Hypothalamus (tissue), 51 donors: ENCODE data around the gene TOPBP1.
"Not testable (repeated sequence)": the region's sequence is repeated elsewhere in the genome, so short reads cannot be mapped to it uniquely, and the experiment has no call there.

Experiments used
- DNase-seq, 51 donors: peaks; one replicate each; lab custom pipeline; 2025; lab: John Stamatoyannopoulos, UW

The TOPBP1 gene

DNA sequence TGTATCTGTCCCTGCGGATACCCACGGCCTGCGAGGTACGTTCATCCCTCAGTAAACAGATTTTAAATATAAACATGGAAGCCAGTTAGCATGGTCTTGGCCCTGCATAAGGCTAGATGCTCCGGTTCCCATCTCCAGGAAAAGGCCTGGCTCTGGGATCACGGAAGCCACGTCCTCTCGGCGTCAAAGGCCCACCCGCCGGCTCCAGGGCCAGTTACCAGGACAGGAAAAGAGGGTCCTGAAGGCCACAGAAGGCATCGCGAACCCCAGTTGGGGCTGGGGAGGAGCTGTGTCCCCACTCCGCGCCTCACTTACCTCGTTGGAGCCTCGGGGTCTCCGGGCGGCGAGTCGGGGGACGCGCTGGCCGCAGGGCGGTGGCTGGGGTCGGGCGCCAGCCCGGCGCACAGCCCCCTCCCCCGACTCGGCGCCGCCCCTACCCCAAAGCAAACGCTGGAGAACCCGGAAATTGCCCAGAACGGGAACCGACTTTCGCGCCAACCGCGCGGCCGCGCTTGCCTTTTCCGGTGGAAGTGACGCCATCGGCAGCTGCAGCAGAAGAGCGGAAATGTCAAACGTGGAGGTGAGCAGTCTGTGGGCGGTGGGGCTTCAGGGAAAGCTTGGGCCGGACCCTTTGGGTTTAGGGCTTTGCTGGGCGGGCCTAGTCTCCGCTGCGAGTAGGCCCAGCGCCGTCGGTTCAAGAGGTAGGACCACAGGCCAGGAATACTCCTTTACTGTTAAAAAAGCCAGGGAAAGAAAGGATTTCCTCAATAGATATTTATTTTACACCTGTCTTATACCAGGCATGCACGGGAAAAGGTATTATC lies at the start of gene TOPBP1:
Gene TOPBP1, minus strand, starts transcription at position 488 of the 824 bp plus-strand sequence. CDS start 814 bp downstream, outside the sequence.
- peak in 48 of 51 donors; percentile 14 to 86 (median 64) for DNase-seq

DNA sequence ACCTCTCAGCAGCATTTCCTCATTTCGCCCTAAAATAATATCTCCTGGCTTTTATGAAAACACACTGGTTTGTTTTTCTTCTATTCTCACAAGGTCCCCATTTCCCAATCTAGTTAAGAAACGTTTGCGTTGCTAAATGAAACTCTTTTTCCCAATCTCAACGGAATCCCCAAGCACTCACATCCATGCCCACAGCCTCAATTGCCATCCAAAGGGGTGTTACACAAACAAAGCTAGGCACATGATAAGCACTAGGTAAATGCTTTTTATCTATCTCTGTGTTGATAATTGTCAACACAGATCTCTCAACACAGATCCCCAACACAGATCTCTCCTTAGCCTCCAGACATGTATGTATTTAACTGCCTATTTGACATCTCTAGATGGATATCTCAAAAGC lies 49.3 kb upstream of the TOPBP1 start:
- no peak for DNase-seq

DNA sequence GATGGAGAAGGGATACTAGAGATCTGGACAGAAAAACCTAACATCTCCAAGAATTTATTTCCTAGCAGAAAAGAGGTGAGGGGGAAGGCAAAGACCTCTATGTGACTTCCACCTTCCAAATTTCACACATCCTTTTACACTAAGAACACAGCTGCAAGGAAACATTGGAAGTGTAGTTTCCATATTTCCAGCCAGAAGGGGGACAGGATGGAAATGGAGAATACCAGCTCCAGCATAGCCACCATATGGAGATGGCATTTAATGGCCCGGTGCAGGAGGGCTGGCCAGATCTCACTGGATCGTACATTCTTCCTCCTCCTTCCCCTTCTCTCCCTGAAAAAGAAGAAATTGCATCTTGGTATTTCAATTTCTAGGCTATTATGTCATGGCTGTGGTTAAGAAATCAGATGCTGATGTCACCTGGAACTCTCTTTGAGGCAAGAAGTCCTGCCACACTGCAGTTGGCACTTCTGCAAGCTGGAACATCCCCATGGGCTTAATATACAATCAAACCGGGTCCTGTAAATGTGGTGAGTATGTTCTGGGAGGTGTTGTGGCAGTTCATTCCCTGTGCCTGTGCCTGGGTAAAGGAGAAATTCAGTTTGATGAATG lies 47.5 kb upstream of the TOPBP1 start:
- no peak for DNase-seq

DNA sequence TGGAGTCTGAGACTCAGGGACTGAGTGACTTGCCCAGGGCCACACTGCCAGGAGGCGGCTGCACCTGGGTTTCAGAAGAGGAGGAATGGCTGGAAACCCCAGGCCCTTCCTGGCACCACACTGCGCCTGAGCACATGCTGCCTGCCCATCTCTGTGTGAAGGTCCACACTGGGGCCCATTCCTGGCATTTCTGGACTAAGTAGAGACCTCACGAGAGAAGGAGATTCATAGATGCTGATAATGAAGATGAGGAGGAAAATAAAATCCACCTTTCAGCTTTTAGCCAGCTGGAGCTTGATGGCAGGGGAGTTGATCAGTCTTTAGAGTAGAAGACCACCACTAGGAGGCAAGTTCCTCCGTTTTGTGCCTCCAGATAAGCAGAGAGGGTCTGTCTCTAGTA lies 44.3 kb upstream of the TOPBP1 start:
- DNase-seq: no peak

DNA sequence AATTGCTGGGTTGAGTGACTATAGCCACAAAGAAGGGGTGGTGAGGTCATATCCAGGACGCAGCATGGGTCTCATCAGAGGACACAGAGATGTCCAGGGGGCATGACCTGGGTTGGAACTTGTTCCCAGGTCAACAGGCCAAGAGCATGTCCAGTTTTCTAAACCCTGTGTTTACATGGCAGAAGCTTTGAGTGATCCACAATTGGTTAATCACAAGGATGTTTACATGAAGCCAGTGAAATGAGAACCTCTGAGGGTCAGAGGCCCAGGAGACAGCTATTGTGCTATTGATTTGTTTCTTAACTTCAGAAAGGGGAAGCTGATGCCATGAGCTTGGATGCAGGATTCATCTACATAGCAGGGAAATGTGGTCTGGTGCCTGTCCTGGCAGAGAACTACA lies 42.2 kb upstream of the TOPBP1 start:
- DNase-seq: no peak

DNA sequence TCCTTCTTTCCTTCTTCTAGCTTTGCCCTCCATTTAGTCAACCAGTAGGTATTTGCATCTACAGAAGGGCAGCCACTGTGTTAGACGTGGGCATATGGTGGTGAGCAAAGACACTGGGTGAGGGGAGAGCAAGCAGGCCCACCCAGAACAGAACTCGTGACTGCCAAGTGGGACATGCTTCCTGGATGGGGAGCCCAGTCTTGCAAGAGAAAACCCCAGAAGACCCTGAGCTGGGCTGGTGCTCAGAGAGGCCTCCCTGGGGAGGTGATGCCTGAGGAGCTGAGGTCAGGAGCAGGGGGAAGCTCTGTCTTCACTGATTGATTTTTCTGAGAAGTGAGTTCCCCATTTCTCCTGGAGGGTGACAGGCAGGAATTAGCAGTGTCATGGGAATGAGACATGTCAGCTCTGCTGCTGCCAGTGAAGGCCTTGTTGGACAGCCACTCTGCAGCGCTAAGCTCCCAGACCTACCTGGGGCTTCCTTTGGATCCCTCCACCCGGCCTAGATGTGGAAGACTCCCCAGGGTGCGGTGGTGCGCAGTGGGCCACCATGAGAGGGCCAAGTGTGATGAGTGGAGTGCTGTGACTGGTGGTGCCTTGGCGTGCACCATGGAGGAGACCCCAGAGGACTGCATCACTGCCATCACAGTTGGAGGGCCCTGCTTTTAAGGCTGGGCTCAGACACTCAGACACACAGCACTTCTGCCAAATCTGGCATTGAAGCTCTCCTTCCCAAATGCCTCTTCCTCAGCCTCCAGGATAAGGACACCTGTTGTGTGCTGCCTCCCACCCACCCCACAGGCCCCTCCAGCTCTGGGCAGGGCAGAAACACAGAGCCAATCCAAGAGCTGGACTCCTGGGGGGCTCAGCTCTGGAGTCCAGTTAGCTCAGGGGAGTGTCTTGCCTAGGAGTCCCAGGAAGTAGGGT lies 40.0 kb upstream of the TOPBP1 start:
- no peak for DNase-seq

DNA sequence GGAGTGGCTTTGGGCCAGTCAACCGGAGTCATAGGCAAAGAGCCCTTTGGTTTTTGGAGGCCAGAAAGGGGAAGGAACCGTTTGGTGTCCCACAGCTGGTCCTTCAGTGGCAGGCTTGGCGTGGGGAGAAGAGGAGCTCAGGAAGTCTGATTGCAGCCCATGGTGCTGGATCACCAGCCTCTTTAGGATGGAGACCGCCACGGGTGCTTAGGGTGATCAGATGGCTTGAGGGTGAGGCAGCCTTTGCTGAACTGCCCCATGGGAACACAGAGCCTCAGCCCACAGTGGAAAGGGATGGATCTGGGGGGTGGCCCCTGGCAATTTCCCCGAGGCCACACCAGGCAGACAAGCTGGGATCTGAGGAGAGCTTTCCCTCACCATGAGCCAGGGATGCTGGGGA lies 38.6 kb upstream of the TOPBP1 start:
- DNase-seq: no peak

DNA sequence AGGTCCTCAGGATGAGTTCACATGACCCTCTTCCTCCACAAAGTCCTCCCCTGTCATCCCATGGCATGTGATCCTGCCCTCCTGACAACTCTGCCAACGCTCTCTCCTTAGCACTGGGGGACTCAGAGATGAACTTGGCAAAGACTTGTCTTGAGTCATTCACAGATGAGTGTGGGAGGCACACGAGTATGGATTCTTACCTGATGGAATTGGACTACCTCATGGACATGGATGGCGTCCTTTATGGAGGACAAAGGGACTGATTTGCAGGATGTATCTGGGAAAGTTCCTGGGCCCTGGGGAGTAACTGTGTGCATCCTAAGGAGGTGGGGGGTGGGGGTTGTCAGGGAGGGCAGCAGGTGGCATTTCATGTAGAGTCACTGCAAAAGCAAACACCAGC lies 38.2 kb upstream of the TOPBP1 start:
- no peak for DNase-seq

DNA sequence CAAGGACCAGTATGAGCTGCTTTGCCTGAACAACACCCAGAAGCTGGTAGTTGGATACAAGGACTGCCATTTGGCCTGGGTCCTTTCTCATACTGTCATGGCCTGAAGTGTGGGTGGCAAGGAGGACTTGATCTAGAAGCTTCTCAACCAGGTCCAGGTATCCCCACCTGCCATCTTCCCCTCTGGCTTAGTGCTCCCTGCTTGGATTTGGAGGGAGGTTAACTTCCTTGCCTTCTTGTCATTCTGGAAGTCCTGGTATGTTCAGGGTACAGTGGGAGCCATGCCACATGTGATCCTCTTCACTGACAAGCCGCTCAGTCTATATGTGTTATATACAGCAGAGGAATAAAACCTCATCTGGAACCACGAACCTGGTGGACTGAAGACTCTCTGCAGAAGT lies 37.7 kb upstream of the TOPBP1 start:
- no peak for DNase-seq

DNA sequence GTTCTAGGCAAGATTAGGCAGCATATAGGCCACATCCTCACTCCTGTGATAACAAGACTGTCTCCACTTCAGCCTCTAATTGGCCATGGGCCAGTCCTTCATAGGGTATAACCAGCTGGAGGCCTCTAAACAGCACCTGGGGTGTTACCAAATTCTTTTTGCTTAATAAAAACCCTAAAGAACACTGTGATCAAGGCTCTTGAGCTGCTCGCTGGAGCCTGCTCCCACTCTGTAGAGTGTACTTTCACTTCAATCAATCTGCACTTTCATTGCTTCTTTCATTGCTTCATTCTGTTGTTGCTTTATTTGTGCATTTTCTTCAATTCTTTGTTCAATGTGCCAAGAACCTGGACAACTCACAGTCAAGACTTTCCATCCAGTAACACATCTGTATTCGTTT lies 36.2 kb upstream of the TOPBP1 start:
- no peak for DNase-seq

DNA sequence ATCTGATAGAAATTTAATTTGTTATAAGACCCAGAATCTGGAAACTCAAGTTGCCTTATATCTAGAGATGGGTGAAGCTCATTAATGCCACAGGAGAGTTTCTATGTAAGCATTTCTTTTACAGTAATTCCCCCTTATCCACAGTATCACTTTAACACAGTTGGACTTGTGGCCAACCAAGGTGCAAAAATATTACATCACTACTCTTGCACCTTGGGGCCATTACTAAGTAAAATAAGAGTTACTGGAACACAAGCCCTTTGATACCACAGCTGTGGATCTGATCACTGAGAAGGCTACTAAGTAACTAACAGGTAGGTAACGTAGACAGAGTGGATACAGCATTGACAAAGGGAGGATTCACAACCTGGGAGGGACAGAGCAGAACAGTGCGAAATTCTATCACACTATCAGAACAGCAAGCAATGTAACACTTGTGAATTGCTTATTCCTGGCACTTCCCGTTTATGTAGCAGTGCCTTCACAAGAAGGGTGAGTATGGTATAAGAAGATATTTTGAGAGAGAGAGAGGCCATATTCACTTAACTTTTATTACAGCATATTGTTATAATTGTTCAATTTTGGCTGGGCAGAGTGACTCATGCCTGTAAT lies 33.9 kb upstream of the TOPBP1 start:
- no peak for DNase-seq

DNA sequence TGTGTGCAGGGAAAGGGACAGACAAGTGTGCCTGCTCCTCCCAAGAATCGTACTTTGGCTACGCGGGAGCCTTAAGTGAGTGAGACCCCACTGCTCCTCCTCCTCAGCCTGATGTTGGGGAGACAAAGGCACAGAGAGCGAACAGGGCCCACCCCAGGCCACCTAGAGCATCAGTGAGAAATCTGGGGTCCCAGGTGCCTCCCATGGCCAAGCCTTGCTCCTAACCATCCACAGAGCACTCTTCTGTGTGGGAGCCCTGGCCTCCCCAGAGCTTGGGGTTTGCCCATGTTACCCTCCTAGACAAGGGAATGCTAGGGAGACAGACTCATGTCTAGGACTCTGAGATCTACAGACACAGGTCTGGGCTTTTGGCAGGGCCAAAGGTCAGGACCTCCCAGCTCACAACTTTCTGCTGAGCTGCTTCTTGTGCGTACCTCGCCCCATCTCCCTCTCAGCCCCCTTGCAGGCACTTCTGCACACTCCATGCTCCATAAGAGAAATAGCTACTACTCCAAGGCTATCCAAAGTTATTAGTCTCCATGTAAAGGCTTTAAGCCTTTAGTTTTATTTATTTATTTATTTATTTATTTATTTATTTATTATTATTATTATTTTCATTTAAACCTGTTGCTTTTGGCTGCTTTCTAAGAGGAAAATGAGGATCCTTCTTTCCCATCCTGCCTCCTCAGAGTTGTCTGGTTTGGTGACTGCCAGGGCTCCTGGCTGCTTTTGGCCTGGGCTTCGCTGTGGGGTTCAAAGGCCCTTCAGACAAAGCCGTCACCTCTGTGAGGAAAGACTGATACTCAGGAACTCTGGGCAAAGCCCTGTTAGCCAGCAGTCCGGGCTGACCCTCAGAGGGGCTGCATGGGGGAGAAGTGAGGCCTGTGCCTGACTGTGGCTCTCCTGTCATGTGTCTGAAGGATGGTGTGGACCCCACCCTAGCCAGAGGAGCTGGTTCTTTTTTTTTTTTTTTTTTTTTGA lies 32.8 kb upstream of the TOPBP1 start:
- DNase-seq: no peak

DNA sequence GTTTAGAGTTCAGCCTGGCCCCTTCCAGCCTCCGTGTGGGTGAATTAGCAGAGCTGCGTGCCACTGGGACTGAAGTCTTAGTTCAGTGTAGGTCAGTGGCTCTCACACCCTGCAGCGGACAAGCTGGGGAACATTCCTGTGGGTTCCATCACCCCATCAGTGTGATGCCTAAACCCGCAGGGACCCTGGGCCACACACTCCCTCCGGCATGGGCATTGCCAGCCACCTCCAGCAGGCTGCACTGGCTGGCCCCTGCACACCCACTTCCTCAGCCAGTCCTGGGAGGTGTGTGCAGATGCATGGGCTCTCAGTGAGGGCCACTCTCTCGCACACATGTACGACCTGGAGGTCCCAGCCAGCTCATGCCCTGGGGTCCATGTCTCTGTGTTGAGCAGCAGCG lies 32.1 kb upstream of the TOPBP1 start:
- DNase-seq: no peak

DNA sequence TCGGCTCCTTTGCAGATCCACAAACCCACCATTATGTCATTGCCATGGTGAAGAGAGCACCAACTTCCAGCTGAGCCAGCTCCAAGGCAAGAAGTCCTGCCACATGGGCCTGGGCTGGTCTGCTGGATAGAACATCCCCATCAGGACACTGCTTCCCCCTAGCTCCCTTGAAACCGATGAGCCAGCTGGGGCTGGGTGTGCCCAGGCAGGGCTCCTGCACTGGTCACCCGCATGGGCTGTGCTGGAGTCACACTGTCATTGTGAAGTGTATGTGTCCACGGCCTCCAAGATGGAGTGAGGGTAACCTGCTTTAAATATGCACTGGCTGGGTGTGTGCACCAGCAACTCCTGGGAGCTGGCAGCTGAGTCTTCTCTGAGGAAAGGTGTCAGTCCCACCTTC lies 31.0 kb upstream of the TOPBP1 start:
- DNase-seq: no peak

DNA sequence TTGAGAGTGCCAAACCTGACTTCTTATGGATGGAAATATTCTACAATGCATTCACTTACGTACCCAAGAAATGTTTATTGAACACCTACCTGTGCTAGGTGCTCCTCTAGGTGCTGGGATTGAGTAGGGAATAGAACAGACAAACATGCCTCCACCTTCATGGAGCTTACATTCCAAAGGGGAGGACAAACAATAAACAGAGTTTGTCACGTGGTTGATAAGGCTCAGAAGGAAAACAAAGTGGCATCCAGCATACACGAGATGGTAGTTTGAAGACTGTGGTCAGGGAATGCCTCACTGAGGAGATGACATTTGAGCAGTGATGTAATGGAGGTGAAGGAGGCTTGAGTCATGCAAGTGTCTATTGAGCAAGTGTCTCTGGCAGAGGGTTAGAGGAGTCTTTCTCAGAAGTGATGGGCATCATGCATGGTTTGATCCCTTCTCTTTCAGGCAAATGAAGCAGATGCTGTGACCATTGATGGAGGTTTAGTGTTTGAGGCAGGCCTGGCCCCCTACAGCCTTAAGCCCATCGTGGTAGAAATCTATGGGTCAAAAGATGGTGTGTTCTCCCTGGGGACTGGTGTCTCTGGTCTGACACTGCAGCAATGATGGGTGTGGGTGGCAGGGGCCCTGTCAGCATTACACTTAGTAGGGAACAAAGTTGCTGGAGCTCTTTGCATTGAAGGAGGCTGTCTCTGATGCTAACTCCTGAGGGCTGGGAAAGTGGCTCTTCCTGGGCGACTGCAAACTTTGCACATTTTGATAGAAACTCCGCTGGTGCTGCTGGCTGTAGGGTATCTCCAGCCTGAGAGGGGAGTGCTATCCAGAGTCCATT lies 29.7 kb upstream of the TOPBP1 start:
- DNase-seq: no peak

DNA sequence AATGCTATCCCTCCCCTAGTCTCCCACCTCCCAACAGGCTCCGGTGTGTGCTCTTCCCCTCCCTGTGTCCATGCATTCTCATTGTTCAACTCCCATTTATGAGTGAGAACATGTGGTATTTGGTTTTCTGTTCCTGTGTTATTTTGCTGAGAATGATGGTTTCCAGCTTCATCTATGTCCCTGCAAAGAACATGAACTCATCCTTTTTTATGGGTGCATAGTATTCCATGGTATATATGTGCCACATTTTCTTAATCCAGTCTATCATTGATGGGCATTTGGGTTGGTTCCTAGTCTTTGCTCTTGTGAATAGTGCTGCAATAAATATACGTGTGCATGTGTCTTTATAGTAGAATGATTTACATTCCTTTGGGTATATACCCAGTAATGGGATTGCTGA lies 16.3 kb upstream of the TOPBP1 start:
- not testable (repeated sequence) for DNase-seq

DNA sequence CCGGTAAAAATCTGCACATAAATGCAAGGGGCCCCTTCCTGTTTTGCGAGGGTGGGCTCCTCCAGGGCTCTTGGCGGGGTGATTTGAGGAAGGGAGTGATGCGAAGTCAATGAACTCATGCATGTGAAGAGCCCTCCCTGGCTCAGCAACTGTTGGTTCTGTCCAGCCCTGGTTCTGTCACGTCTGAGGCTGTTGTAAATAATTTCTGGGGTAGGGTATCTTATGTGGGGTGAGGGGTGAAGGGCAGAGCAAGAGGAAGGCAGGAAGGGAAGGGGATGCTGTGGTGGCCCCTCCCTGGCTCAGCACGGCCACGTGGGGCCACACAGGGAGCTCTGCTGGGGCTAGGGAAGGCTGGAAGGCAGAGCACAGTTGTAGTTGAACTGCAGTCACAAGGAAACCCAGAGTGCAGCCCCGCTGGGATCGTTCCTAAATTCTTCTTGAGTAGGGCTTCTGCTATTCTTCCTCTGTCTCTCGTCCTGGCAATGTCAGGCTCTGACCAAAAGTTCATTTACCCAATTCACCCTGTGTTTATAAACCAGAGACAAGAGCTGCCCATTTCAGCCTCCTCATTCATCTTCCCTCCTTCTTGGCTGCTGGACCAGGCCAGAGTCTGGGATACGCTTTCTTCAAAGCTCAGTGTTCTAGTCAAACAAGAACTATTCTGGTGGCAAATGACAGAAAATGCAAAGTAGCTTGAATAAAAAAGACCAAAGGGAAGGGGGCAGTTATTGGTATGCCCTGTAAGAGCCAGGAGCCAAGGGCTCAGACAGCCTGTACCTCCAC lies 14.8 kb upstream of the TOPBP1 start:
- DNase-seq: peak in 16 of 51 donors; percentile 4 to 58 (median 22)
